ENCODE data around the gene UNK.
A peak's percentile ranks its signal among the peaks of the same experiment; 100 is the strongest.
"Not testable (repeated sequence)": the region's sequence is repeated elsewhere in the genome, so short reads cannot be mapped to it uniquely, and the experiment has no call there.

Gene UNK

DNA sequence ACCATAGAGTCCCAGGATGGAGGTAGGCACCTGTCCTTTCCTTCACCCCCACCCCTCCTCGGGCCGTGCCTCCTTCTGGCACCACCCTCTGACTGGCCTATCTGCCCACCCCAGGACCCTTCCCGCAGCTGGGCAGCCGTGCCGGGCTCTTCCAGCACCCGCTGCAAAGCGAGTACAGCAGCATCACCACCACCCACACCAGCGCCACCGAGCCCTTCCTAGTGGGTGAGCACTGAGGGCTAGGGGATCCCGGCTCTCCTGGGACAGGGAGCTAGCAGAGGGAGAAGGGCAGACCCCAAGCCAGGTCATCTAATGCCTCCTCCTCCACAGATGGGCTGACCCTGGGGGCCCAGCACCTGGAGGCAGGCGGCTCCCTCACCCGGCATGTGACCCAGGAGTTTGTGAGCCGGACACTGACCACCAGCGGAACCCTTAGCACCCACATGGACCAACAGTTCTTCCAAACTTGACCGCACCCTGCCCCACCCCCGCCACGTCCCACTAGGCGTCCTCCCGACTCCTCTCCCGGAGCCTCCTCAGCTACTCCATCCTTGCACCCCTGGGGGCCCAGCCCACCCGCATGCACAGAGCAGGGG, 27.4 kb upstream of the UNK start:
- no peaks in the 10 kb centered on the region for H3K27me3 ChIP-seq (ENCODE audit: insufficient read depth, low read depth, severe bottlenecking)
- no peak overlapping the region for H3K4me3 ChIP-seq (ENCODE audit: low read depth, low read length)
- peaks cover 6% of the 10 kb centered on the region; the same call in 1 of the 2 replicates for H3K36me3 ChIP-seq
- TF ChIP-seq, protein P1, sequence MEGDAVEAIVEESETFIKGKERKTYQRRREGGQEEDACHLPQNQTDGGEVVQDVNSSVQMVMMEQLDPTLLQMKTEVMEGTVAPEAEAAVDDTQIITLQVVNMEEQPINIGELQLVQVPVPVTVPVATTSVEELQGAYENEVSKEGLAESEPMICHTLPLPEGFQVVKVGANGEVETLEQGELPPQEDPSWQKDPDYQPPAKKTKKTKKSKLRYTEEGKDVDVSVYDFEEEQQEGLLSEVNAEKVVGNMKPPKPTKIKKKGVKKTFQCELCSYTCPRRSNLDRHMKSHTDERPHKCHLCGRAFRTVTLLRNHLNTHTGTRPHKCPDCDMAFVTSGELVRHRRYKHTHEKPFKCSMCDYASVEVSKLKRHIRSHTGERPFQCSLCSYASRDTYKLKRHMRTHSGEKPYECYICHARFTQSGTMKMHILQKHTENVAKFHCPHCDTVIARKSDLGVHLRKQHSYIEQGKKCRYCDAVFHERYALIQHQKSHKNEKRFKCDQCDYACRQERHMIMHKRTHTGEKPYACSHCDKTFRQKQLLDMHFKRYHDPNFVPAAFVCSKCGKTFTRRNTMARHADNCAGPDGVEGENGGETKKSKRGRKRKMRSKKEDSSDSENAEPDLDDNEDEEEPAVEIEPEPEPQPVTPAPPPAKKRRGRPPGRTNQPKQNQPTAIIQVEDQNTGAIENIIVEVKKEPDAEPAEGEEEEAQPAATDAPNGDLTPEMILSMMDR (IDR thresholded peaks at IDR 0.05; ENCODE audit: low read depth, low read length): no peak
- H3K9me3 ChIP-seq (ENCODE audit: severe bottlenecking): no peaks in the 10 kb centered on the region
- H3K27ac ChIP-seq: no peak overlapping the region
- DNase-seq: no peak

- Histone ChIP-seq H3K27ac (no peak overlapping the region), H3K9me3 (ENCODE audit: severe bottlenecking) (no peaks in the 10 kb centered on the region), H3K36me3 (peaks cover 6% of the 10 kb centered on the region; the same call in 1 of the 2 replicates), H3K27me3 (ENCODE audit: insufficient read depth, low read depth, severe bottlenecking) (no peaks in the 10 kb centered on the region), H3K4me3 (ENCODE audit: low read depth, low read length) (no peak overlapping the region)
- DNase-seq: peak; percentile 64
- TF ChIP-seq, protein P1 (IDR thresholded peaks at IDR 0.05; ENCODE audit: low read depth, low read length): peak; percentile 75
Measured at GRCh38 chr17:75758131-75758905, 26.3 kb upstream of the UNK start.

GRCh38 chr17:75759457-75759856, 25.1 kb upstream of the UNK start:
- H3K4me3 ChIP-seq (ENCODE audit: low read depth, low read length): no peak overlapping the region
- H3K27me3 ChIP-seq (ENCODE audit: insufficient read depth, low read depth, severe bottlenecking): no peaks in the 10 kb centered on the region
- no peak overlapping the region for H3K27ac ChIP-seq
- TF ChIP-seq, protein P1 (IDR thresholded peaks at IDR 0.05; ENCODE audit: low read depth, low read length): no peak
- DNase-seq: no peak
- H3K36me3 ChIP-seq: peaks cover 6% of the 10 kb centered on the region; the same call in 1 of the 2 replicates
- no peaks in the 10 kb centered on the region for H3K9me3 ChIP-seq (ENCODE audit: severe bottlenecking)

GRCh38 chr17:75759978-75760640, 24.5 kb upstream of the UNK start:
- H3K4me3 ChIP-seq (ENCODE audit: low read depth, low read length); DNase-seq; H3K9me3 ChIP-seq (ENCODE audit: severe bottlenecking); H3K27ac ChIP-seq; H3K27me3 ChIP-seq (ENCODE audit: insufficient read depth, low read depth, severe bottlenecking); H3K36me3 ChIP-seq: not testable (repeated sequence)

DNA sequence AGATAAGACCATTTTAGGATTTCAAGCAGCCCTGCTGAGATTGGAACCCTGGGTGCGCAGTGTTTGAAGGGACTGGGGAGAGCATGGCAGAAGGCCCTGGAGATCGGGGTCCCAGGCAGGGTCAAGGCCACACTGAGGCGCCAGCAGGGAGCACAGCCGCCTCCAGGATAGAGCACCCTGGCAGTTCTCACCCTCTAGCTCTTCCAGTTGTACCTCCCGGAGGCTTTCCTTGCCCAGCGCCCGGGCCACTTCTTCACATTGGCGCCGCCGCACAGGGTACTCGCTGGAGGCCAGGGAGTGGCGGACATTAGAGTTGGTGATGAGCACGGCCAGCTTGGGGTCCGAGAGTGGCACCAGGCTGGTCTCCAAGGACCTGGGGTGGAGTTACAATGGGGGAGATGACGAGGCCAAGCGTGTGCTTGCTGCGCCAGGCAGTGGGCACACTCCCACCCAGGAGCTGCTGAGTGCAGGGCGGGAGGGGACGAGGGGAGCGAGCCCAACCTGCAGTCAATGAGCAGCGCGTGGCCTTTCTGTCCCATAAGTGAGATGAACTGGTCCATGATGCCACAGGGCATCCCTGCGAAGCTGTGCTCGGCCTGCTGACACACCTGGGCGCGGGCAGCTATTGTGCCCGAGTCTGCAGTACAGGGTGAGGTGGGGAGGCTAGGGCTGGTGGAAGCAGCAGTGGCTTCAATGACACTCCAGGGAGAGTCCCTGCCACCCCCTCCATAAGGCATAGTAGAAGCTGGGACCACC, 21.9 kb upstream of the UNK start:
- H3K4me3 ChIP-seq (ENCODE audit: low read depth, low read length): no peak overlapping the region
- H3K27me3 ChIP-seq (ENCODE audit: insufficient read depth, low read depth, severe bottlenecking): no peaks in the 10 kb centered on the region
- TF ChIP-seq, protein P1 (IDR thresholded peaks at IDR 0.05; ENCODE audit: low read depth, low read length): no peak
- peaks cover 5% of the 10 kb centered on the region; the same call in 1 of the 2 replicates for H3K36me3 ChIP-seq
- no peak for DNase-seq
- H3K27ac ChIP-seq: no peak overlapping the region
- H3K9me3 ChIP-seq (ENCODE audit: severe bottlenecking): no peaks in the 10 kb centered on the region

- Histone ChIP-seq H3K9me3 (ENCODE audit: severe bottlenecking) (no peaks in the 10 kb centered on the region), H3K4me3 (ENCODE audit: low read depth, low read length) (no peak overlapping the region), H3K27ac (no peak overlapping the region), H3K36me3 (no peaks in the 10 kb centered on the region; the same call in 1 of the 2 replicates), H3K27me3 (ENCODE audit: insufficient read depth, low read depth, severe bottlenecking) (no peaks in the 10 kb centered on the region)
- no peak for DNase-seq
- TF ChIP-seq, protein P1 (IDR thresholded peaks at IDR 0.05; ENCODE audit: low read depth, low read length): no peak
Measured at GRCh38 chr17:75763269-75763607, 21.4 kb upstream of the UNK start.

All from WERI-Rb-1 (cell line).